MCF 10A (cell line): Measurements from ENCODE around the gene LDHAL6B. TPM values are rescaled to one million over a fixed set of nuclear protein-coding genes. Genes with fewer than 3 reads are reported as not detected.

ENCODE experiments used
- BruUV-seq: library from RNA; stranded (reverse); fragments of 400-500 nt; replicated peaks from 2 replicates; lab custom pipeline; 2021; lab: Mats Ljungman, UMichigan
- CTCF ChIA-PET: fragments of 300-600 bp; sonication (Branson Sonifier 250); formaldehyde crosslinking; extraction: SDS; loops from one replicate; lab custom pipeline; 2021; ENCODE audit warnings: antibody characterized with exemption, inconsistent platforms; lab: Yijun Ruan, JAX
- POLR2A ChIA-PET: fragments of 300-600, 350-650 bp; sonication (Branson Sonifier 250); formaldehyde crosslinking; extraction: SDS; loops from one replicate; lab custom pipeline; 2020; ENCODE audit warnings: antibody characterized with exemption, inconsistent platforms; lab: Yijun Ruan, JAX
- DNase-seq: peaks from one replicate; pipeline ENCODE4 v3.0.0-alpha.2; 2018; ENCODE audit not compliant: unreplicated experiment
- H3K27ac Mint-ChIP-seq: one replicate; pipeline ENCODE4 v1.8.0; 2022; ENCODE audit warnings: mild to moderate bottlenecking, low read depth, mixed read lengths; ENCODE audit not compliant: unreplicated experiment
- H3K27me3 Mint-ChIP-seq: one replicate; pipeline ENCODE4 v1.8.0; 2022; ENCODE audit warnings: mixed read lengths; ENCODE audit not compliant: insufficient read depth, unreplicated experiment
- H3K36me3 Mint-ChIP-seq: one replicate; pipeline ENCODE4 v1.8.0; 2022; ENCODE audit warnings: mild to moderate bottlenecking, moderate library complexity, mixed read lengths; ENCODE audit not compliant: insufficient read depth, unreplicated experiment
- H3K4me1 Mint-ChIP-seq: one replicate; pipeline ENCODE4 v1.8.0; 2022; ENCODE audit warnings: mixed read lengths; ENCODE audit not compliant: insufficient read depth, unreplicated experiment
- H3K4me3 Mint-ChIP-seq: one replicate; pipeline ENCODE4 v1.8.0; 2022; ENCODE audit warnings: mild to moderate bottlenecking, moderate library complexity, mixed read lengths; ENCODE audit not compliant: unreplicated experiment
- H3K9me3 Mint-ChIP-seq: one replicate; pipeline ENCODE4 v1.8.0; 2022; ENCODE audit warnings: mixed read lengths; ENCODE audit not compliant: unreplicated experiment
- CTCF ChIP-seq: fragments of 200-600 bp; IDR thresholded peaks from one replicate; pipeline ENCODE4 v1.8.0; 2022; ENCODE audit warnings: antibody characterized with exemption, mild to moderate bottlenecking; ENCODE audit not compliant: unreplicated experiment
- intact Hi-C: fragments of 100-400 bp; cut with micrococcal nuclease; formaldehyde crosslinking; loops from 2 replicates; pipeline ENCODE4 v1.14.1; 2022
- total RNA-seq: library from RNA; stranded (reverse); gene quantifications from 2 replicates; pipeline ENCODE4 v1.2.3, GENCODE V29; 2022

Gene LDHAL6B
- total RNA-seq, 1 experiment from 2014 or later = not detected

GRCh38 chr15:59251001-59251845 is 44.6 kb downstream of the LDHAL6B start:
- POLR2A ChIA-PET = interaction anchor here (0.7 kb wide), 1 partner anchor 82 kb away, joined by 3 read pairs; no protein-coding TSS in a partner anchor

DNA sequence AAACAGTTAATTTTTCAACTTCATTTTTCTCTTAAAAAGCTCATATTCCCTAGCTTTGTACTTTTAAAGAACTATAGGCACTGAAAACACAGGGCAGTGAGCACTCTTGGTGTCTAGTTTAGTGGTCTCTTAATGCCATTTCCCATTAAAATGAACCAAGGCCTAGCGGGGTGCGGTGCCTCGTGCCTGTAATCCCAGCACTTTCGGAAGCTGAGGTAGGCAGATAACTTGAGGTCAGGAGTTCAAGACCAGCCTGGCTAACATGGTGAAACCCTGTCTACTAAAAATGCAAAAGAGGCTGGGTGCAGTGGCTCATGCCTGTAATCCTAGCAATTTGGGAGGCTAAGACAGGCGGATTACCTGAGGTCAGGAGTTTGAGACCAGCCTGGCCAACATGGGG is 45.5 kb downstream of the LDHAL6B start:
- H3K4me3 Mint-ChIP-seq = no peak overlapping the region
- ChIA-PET CTCF (interaction anchor here (0.7 kb wide), 1 partner anchor 147 kb away, joined by 3 read pairs; no protein-coding TSS in a partner anchor), POLR2A (interaction anchor here (0.6 kb wide), 1 partner anchor 90 kb away, joined by 3 read pairs; no protein-coding TSS in a partner anchor)
- H3K27ac Mint-ChIP-seq = no peak overlapping the region
- no peaks in the 10 kb centered on the region for H3K9me3 Mint-ChIP-seq
- peaks cover 41% of the 10 kb centered on the region for H3K36me3 Mint-ChIP-seq
- TF ChIP-seq CTCF = no peak
- no peaks in the 10 kb centered on the region for H3K27me3 Mint-ChIP-seq
- H3K4me1 Mint-ChIP-seq = peaks cover 10% of the 10 kb centered on the region
- no TSS peak for BruUV-seq
- intact Hi-C loops = no loop called here
- no peak for DNase-seq

More at GRCh38 chr15:59251001-59251845, 44.6 kb downstream of the LDHAL6B start:
- CTCF ChIA-PET = no interaction called here
- H3K27me3 Mint-ChIP-seq = no peaks in the 10 kb centered on the region
- no peak for TF ChIP-seq CTCF
- intact Hi-C loops = no loop called here
- H3K4me3 Mint-ChIP-seq = no peak overlapping the region
- H3K9me3 Mint-ChIP-seq = no peaks in the 10 kb centered on the region
- peaks cover 5% of the 10 kb centered on the region for H3K4me1 Mint-ChIP-seq
- peaks cover 40% of the 10 kb centered on the region for H3K36me3 Mint-ChIP-seq
- BruUV-seq = no TSS peak
- no peak for DNase-seq
- H3K27ac Mint-ChIP-seq = no peak overlapping the region

GRCh38 chr15:59255680-59256336 is 49.2 kb downstream of the LDHAL6B start:
- CTCF ChIA-PET = interaction anchor here (0.9 to 3.1 kb wide), 2 partner anchors 9 to 104 kb away, joined by 3 to 26 read pairs; no protein-coding TSS in a partner anchor

More at GRCh38 chr15:59255680-59256336, 49.2 kb downstream of the LDHAL6B start:
- intact Hi-C loops = no loop called here
- peaks cover 10% of the 10 kb centered on the region for H3K4me1 Mint-ChIP-seq
- DNase-seq = no peak
- H3K27ac Mint-ChIP-seq = no peak overlapping the region
- POLR2A ChIA-PET = interaction anchor here (0.9 to 2.0 kb wide), 4 partner anchors 10 to 43 kb away, joined by 3 to 6 read pairs (median 4); no protein-coding TSS in a partner anchor
- H3K9me3 Mint-ChIP-seq = no peaks in the 10 kb centered on the region
- peaks cover 39% of the 10 kb centered on the region for H3K36me3 Mint-ChIP-seq
- TSS peak; percentile 5 for BruUV-seq
- no peak for TF ChIP-seq CTCF
- H3K27me3 Mint-ChIP-seq = no peaks in the 10 kb centered on the region
- no peak overlapping the region for H3K4me3 Mint-ChIP-seq
